CD4-positive, alpha-beta T cell treated with Interleukin-4 for 4 hours (primary cell): ENCODE results near the gene CASK.
A peak's percentile ranks its signal among the peaks of the same experiment; 100 is the strongest.
"Not testable (repeated sequence)": the region's sequence is repeated elsewhere in the genome, so short reads cannot be mapped to it uniquely, and the experiment has no call there.

Experiments used
- DNase-seq: peaks from one replicate; pipeline ENCODE4 v3.0.0-alpha.2; 2020

CASK gene

GRCh38 chrX:41553688-41554087, 369.7 kb downstream of the CASK start:
- no peak for DNase-seq

GRCh38 chrX:41548411-41548810, 374.9 kb downstream of the CASK start:
- DNase-seq = no peak

- no peak for DNase-seq
Measured at GRCh38 chrX:41543668-41544067, 379.7 kb downstream of the CASK start.

GRCh38 chrX:41543025-41543424, 380.3 kb downstream of the CASK start:
- no peak for DNase-seq

GRCh38 chrX:41542536-41542935, 380.8 kb downstream of the CASK start:
- no peak for DNase-seq

- DNase-seq = no peak
Measured at GRCh38 chrX:41542135-41542534, 381.2 kb downstream of the CASK start.

- DNase-seq = no peak
Measured at GRCh38 chrX:41541386-41541785, 382.0 kb downstream of the CASK start.

- no peak for DNase-seq
Measured at GRCh38 chrX:41538707-41539106, 384.6 kb downstream of the CASK start.

- DNase-seq = no peak
Measured at GRCh38 chrX:41530085-41530484, 393.3 kb downstream of the CASK start.

- DNase-seq = no peak
Measured at GRCh38 chrX:41529221-41529620, 394.1 kb downstream of the CASK start.

- DNase-seq = no peak
Measured at GRCh38 chrX:41528784-41529183, 394.6 kb downstream of the CASK start.

- DNase-seq = no peak
Measured at GRCh38 chrX:41526925-41527324, 396.4 kb downstream of the CASK start.

- DNase-seq = no peak
Measured at GRCh38 chrX:41526271-41526670, 397.1 kb downstream of the CASK start.

GRCh38 chrX:41522671-41523070, 400.7 kb downstream of the CASK start:
- DNase-seq = no peak

GRCh38 chrX:41522081-41522480, 401.3 kb downstream of the CASK start:
- no peak for DNase-seq

- DNase-seq = no peak
Measured at GRCh38 chrX:41519468-41519867, 403.9 kb downstream of the CASK start.

- no peak for DNase-seq
Measured at GRCh38 chrX:41518841-41519220, 404.5 kb downstream of the CASK start.

GRCh38 chrX:41518127-41518840, 405.1 kb downstream of the CASK start:
- DNase-seq = peak; percentile 3

- no peak for DNase-seq
Measured at GRCh38 chrX:41516999-41517765, 406.2 kb downstream of the CASK start.

- DNase-seq = no peak
Measured at GRCh38 chrX:41516456-41516855, 406.9 kb downstream of the CASK start.

- DNase-seq = no peak
Measured at GRCh38 chrX:41515376-41515775, 408.0 kb downstream of the CASK start.

- DNase-seq = no peak
Measured at GRCh38 chrX:41514179-41514578, 409.2 kb downstream of the CASK start.

- DNase-seq = not testable (repeated sequence)
Measured at GRCh38 chrX:41512853-41513252, 410.5 kb downstream of the CASK start.

GRCh38 chrX:41512394-41512793, 411.0 kb downstream of the CASK start:
- DNase-seq = peak; percentile 4

GRCh38 chrX:41507919-41508318, 415.4 kb downstream of the CASK start:
- DNase-seq = no peak
